KG1 (cell line): ENCODE measurements around the gene FNDC3A.
"Not testable (repeated sequence)": the region's sequence is repeated elsewhere in the genome, so short reads cannot be mapped to it uniquely, and the experiment has no call there.

Experiments used
- DNase-seq: peaks from one replicate; lab custom pipeline; 2025; lab: John Stamatoyannopoulos, UW

The FNDC3A gene

DNA sequence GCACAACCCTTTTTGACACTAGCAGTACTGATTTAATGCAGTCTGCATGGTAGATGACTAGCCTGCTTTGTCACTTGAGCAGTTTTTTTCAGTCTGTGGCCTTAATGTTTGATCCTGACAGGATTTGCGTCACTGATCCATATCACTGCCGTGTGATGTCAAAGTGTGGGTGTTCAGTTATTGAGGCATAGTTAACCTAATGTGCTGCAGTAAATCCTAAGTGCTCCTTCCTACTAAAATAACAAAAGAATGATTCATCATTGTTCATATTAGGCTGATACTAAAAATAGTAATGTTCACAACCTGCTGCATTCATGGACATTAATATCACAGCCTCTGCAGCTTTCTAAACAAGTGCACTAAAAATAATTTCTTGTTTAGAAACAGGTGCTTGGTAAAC is 122.5 kb downstream of the FNDC3A start:
- DNase-seq, result no peak

DNA sequence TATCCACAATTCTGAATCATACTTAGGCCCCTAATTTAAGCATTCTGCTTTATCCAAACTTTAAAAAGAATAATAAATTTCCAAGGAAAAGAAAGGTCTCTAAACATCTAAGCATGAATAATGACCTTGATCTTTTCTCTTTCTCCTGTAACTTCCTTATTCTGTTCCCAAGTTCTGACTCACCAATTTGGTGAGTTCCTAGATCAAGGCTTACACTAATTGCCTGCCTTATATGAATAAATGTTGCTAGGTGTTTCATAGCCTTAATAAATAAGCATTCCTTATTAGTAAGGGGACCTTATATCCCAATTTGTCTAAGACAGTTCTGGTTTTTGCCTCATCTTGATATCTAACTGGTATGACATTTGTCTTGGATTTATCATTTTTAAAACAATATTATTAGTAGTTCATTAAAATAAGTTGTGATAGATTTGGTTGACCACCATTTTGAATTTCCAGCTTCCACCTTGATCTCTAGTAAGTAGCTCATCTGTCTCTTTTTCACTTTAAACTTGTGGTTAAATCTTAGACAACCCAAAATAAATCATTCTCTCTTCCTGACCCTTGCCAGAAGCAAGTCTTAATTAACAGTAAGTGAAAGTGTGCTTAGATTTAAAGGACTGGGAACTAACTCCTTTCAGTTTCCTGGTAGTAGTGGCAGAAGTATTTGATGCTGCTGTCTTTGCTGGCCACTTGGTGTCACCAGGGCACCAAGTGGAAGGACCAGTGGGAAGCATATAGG is 123.2 kb downstream of the FNDC3A start:
- DNase-seq, result no peak

GRCh38 chr13:49099513-49099877 is 123.8 kb downstream of the FNDC3A start:
- no peak for DNase-seq

GRCh38 chr13:49100637-49101570 is 125.2 kb downstream of the FNDC3A start:
- no peak for DNase-seq

GRCh38 chr13:49108196-49108595 is 132.5 kb downstream of the FNDC3A start:
- no peak for DNase-seq

DNA sequence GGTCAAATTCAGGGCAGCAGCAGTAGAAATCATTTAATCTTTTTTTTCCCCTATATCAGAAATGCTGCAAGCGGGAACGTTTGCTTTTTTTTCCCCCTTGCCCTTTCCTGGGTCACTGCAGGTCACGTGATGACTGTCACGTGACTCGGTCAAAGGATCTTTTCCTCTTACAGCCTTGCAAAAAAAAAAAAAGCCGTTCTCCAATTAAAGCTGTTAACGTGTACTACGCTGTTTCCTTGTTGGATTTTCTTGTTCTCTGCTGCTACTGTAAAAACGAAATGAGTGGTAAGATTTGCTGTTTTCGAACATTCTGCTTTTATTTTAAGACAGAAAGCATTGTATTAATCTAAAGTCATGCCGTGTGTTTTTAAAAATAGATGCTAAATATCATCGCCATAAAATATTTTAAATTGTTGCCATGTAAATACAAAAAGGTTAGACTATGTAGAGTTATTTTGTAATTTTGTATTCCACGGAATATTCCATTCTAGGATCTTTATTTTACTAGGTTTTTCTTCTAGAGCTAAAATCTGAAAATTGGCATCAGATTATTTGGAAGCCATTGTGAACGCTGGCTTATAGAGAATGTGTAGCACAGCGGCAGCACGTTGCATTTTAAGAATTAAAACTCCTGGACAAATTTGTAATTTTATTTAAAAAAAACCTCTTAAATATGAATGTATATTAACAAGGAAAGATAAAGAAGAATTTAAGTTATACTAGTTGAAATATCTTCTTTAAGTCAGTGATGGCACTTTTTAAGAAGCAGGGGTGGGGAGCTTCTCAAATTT is 134.6 kb downstream of the FNDC3A start:
- DNase-seq, result peak; percentile 73

DNA sequence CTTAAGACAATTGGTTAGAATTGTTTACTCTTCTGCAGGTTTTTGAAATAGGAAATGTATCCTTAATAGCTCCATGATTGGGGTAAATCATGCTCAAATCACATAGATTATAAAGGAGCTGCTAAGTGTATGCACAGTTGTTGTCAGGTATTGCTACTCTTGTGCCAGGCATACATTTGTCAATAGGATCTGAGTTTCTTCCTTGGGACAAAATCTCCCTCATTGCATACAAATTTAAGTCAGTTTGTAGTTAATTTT is 135.1 kb downstream of the FNDC3A start:
- no peak for DNase-seq

- no peak for DNase-seq
Measured at GRCh38 chr13:49112782-49113525, 137.2 kb downstream of the FNDC3A start.

DNA sequence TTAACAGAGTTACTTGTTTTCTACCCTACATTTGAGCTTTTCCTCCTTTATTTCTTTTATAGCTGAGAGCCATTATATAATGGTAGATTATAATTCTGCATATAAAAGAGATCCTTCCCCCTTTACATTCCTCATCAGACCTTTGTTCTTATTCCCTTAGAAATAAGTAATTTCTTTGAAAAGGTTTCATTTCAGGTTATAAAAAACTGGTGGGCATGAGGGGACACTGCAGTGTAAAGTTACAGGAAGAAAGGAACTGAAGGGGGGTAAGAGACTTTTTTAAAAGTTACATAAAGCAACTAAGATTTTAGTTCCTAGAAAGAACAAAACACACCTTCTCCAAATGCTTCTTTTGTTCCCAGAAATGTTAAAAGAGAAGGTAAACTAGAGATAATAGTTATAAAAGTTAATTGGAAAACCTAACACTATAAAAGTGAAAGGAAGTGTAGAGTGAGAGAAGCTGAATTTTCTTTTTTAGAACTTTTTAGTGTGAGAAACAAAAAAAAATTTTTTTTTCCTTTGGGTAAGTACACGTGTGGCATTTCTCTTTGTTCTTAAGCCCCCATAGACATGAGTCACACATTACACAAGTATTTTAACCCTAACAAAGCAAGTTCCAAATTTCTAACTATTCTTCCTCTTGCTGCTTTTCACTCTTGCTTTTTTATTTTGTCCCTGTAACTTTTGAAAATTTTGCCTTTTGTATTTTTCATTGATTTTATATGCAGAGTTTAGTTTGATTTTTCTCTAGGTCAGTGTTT is 138.0 kb downstream of the FNDC3A start:
- no peak for DNase-seq

DNA sequence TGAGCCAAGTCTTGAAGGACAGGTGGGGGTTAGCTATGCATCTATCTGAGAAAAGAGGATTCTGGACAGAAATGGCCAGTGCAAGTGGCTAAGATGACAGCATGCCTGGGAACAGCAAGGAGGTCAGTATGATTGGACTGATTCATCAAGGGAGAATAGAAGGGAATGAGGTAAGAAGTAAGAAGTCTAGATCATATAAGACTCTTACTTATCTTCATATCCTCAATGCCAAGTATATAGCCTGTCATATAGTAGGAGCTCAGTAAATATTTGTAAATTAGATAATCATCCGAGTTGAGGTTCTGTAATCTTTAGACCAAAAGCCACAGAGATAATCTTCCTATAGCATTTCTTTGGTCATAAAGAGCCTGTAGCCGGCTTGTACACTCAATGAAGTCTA is 141.2 kb downstream of the FNDC3A start:
- DNase-seq, result no peak

DNA sequence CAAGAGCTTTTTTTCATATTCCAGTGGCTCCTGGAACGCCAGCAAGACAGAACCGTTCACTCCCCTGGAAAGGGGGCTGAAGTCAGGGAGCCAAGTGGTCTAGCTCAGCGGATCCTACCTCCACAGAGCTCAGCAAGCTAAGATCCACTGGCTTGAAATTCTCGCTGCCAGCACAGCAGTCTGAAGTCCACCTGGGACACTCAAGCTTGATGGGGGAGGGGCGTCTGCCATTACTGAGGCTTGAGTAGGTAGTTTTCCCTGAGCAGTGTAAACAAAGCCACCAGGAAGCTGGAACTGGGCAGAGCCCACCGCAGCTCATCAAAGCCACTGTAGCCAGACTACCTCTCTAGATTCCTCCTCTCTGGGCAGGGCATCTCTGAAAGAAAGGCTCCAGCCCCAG is 142.7 kb downstream of the FNDC3A start:
- not testable (repeated sequence) for DNase-seq

- DNase-seq, result no peak
Measured at GRCh38 chr13:49124693-49125304, 149.1 kb downstream of the FNDC3A start.

- no peak for DNase-seq
Measured at GRCh38 chr13:49125964-49126524, 150.3 kb downstream of the FNDC3A start.

DNA sequence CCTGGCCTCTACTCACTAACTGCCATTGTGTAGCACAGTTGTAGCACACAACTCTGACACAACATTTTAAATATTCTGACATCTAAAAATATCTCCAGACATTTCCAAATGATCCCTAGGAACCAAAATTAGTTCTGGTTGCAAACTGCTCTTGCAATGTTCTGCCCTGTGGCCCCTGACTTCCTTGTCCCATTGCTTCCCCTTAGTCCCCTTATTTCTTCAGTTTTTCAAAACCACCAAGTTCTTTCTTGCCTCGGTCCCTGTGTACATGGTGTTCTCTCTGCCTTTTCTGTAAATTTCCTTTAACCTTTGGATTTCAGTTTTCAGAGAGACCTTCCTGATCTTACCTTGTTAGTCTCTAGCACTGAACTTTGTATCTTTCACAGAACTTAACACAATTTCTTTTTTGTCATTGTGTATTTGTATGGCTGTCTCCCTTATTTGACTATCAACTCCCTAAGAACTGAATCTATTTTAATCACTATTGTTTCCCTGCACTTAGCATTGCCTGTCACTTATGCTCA is 156.8 kb downstream of the FNDC3A start:
- no peak for DNase-seq

- DNase-seq, result no peak
Measured at GRCh38 chr13:49134305-49134704, 158.6 kb downstream of the FNDC3A start.

- not testable (repeated sequence) for DNase-seq
Measured at GRCh38 chr13:49137138-49137643, 161.5 kb downstream of the FNDC3A start.

GRCh38 chr13:49140910-49141611 is 165.3 kb downstream of the FNDC3A start:
- DNase-seq, result no peak

GRCh38 chr13:49146950-49147355 is 171.2 kb downstream of the FNDC3A start:
- no peak for DNase-seq

DNA sequence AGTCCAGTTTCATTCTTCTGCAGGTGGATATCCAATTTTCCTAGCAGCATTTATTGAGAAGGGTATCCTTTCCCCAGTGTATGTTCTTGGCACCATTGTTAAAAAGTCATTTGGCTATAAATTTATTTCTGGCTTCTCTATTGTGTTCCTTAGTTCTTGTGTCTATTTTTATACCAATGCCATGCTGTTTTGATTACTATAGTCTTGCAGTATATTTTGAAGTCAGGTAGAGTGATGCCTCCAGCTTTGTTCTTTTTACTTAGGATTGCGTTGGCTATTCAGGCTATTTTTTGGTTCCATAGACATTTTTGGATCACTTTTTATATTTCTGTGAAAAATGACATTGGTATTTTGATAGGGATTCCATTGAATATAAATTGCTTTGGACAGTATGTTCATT is 172.7 kb downstream of the FNDC3A start:
- no peak for DNase-seq
